ENCODE data around the gene SLC10A4.

DNA sequence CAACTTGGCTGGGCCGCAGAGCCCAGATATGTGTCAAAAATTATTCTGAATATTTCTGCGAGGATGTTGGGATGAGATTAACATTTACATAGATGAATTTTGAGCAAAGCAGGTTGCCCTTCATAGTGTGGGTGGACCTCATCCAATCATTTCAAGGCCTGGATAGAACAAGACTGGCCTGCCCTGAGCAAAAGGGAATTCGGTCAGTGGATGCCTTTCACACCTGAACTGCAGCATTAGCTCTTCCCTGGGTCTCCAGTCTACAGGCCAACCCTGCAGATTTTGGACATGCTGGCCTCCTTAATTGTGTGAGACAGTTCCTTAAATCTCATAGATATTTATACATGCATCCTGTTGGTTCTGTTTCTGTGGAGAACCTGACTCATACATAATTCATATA is 32.4 kb upstream of the SLC10A4 start:
- no peak for TF ChIP-seq POLR2A (IDR thresholded peaks at IDR 0.05)
- TF ChIP-seq, protein P1, sequence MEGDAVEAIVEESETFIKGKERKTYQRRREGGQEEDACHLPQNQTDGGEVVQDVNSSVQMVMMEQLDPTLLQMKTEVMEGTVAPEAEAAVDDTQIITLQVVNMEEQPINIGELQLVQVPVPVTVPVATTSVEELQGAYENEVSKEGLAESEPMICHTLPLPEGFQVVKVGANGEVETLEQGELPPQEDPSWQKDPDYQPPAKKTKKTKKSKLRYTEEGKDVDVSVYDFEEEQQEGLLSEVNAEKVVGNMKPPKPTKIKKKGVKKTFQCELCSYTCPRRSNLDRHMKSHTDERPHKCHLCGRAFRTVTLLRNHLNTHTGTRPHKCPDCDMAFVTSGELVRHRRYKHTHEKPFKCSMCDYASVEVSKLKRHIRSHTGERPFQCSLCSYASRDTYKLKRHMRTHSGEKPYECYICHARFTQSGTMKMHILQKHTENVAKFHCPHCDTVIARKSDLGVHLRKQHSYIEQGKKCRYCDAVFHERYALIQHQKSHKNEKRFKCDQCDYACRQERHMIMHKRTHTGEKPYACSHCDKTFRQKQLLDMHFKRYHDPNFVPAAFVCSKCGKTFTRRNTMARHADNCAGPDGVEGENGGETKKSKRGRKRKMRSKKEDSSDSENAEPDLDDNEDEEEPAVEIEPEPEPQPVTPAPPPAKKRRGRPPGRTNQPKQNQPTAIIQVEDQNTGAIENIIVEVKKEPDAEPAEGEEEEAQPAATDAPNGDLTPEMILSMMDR (IDR thresholded peaks at IDR 0.05), result no peak
- TF ChIP-seq POLR2AphosphoS5 (IDR thresholded peaks at IDR 0.05), result no peak
